GM18520 (cell line): ENCODE data around the gene KIF13A.
"Not testable (repeated sequence)": the region's sequence is repeated elsewhere in the genome, so short reads cannot be mapped to it uniquely, and the experiment has no call there.

Experiments
- ATAC-seq: cut with Tn5 transposase; IDR thresholded peaks from one replicate; pipeline ENCODE4 v1.9.1; 2021; ENCODE audit not compliant: unreplicated experiment

The KIF13A gene

DNA sequence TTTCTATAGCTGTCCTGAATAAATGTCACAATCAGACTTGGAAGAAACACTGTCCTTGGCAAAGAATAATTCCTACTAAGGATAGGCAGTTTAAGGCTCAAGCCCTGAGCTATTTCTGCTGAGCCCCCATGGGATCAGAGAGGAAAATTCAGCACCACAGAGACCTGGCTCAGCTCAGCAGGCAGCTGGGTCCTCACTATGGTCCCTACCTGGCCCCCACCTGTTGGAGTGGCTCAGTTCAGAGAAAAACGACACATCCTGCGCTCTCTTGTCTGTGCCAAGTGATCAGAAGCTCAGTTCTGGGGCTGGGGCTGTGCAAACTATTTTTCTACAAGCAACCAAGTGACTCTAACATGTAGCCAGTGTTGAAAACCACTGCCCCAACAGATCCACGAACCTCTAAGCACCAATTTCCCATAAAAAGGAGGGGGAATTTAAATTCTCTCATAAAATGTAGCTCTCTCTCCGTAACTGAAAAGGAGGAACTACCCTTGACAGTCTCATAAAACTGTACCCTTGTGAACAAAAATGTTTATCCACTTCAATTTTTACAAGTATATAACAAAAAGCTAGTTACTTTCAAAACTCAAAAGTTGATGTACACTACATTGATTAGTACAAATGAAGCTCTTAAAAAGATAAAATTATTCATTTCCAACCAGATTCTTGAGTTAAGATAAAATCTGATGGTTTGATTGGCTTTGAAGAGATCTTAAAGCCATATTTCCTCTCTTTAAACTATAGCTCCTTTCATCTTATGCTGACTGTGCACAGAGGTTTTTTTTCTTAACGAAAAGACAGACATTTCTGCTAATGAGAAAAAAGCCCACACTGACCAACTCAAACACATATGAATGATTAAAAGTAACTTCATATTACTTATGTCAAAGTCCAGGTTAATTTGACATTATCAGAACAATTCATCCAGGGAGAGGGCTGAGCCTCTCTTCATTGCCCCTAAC lies 52.0 kb downstream of the KIF13A start:
- ATAC-seq = no peak

DNA sequence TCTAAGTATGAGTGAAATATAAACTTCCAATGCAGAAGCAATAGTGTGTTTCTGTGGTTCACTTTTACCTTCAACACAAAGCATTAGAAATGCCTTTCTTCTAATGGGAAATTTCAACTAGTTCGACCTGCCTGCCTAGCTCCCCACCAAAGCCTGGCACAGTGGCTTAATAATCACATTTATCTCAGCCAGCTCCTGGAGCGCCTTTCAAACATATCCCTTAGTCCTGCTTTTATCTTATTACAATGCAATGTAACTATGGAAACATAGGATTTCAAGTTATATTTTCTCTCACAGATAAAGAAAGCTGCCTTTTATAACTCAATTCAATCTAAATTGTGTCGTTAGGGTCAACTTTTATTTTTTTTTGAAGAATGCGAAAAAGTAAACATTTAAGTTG lies 53.7 kb downstream of the KIF13A start:
- ATAC-seq = no peak

DNA sequence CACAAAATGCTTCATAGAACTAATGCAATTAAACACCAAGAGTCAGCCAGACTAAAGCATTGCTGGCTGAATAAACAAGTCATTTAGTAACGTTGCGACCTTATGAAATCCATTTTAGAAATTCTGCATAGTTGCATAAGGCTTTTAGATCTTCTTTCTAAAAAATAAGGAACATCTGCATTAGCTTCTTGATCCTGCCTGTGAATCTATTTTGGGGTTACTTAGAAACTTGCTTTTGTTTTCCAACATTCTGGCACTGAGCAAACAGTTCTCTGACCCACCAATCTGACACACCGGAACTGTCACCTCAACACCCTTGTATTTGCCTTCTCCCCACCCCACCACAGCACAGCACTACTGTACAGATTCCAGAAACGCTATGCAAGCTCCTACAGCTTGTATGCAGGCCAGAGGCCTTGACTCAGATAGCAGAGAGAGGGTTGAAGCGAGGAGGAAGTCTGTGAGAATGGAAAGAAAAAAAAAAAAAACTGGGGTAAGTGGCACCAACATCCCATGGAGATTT lies 55.0 kb downstream of the KIF13A start:
- ATAC-seq = no peak

DNA sequence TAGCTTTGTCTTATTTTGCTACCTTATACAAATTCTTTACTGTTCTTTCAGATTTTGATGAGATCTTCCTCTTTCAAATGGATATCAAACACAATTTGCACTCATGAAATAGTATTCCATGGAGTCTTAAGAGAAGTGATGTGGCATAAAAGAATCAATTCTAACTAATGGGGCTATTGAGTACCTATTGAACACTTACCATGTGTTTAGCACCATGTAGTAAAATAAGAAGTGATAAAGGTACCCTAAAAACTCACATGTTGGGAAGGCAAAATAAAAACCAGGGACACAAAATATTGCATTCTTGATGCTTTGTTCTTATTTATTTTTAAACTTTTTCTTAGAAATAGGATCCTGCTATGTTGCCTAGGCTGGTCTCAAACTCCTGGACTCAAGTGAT lies 56.2 kb downstream of the KIF13A start:
- no peak for ATAC-seq

DNA sequence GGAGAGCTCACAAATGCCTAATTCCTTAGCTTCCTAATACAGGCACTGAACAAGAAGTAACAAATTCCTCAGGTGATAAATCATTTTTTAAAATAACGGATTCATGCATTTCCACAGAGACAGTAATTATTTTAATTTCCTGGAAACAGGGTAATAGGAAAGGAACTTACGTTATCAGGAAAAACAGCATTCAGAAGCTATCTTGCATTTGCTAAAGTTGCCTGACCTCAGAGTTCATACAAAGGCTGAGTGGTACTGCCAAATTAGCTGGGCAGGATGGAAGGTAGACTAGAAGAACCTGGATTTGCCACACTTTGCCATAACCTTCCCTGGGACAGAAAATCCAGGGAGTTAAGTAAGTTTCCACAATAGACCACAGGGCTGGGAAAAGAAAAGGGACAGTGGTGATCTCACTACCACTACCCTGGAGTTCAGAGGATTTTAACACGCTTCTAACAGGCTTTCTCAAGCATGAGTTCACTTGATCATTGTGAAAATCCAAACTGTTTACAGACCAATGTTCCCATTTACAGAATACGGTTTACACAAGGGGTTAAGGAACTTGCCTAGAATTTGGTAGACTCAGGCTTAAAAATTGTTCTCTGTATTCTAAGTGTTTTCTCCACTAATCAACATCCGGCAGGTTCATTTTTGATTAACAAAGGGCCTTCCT lies 57.0 kb downstream of the KIF13A start:
- ATAC-seq = no peak

DNA sequence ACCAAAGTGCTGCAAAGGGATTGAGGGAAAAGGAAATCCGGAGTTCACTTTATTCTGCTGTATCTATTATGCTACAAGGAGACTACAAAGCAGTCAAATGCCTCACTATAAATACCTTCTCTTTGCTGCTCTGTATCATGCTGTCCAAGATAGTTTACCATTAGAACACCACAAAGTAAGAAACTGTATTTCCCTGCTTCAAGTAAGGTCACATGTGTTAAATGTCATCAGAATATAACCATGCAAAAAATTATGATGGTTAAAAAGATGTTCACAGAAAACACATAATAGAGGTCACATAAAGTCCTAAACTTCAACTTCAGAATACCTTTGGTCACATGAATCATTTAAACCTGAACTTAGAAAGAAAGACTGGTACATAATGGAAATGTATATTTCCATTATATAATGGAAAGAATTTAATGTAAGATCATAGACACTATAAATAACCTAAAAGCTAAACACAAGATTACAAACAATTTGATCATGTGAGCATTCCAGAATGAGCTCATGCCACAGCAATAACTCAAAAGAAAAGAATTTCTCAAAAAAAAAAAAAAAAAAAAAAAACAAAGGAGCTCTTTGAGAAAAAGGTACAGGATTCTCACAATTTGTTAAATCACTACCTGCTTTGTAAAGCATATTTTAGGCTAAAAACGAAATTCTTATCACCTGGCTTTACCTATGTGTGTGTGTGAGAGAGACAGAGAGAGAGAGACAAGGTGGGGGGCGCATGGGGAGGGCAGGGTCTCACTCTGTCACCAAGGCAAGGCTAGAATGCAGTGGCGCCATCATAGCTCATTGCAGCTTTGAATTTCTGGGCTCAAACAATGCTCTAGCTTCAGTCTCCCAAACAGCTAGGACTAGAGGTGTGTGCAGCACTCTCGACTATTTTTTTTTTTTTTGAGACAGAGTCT lies 58.7 kb downstream of the KIF13A start:
- no peak for ATAC-seq

DNA sequence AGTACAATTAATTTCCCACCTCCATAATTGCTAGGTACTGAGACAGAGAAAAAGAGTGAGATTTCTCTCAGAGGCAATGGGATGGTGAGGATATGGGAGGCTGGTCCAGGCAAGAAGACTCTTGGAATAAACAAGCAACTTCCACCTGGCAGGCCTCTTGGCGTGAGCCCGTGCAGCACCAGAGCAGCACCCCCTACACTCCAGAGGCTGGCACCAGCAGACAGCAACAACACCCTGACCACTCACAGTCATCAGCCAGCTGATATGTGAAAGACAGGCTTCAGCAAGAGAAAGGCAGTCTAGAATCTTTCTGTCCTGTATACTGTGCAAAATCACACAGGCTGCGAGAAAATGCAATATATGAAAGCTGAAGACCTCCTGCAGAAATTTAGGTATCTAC lies 59.7 kb downstream of the KIF13A start:
- ATAC-seq = no peak

DNA sequence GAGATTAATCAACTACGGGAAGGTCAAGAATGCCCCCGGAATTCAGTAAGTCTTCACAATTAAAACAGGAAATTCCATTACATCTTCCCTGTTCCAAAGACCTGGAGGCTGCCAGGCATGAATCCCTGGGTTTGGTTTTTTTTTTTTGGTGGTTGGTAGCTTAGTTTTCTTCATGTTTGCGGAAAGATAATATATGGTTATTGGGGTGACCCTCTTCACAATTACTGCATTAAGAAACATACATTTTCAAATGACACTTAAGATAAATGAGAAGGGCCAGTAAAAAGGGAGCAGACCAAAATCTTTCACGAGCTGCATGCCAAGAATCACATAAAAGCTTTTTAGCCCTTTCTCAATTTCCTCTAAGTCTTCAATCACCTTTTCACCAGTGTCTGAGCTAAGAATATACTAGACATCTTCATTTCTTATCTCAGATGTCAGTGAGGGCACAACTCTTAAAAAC lies 64.0 kb downstream of the KIF13A start:
- ATAC-seq = no peak

DNA sequence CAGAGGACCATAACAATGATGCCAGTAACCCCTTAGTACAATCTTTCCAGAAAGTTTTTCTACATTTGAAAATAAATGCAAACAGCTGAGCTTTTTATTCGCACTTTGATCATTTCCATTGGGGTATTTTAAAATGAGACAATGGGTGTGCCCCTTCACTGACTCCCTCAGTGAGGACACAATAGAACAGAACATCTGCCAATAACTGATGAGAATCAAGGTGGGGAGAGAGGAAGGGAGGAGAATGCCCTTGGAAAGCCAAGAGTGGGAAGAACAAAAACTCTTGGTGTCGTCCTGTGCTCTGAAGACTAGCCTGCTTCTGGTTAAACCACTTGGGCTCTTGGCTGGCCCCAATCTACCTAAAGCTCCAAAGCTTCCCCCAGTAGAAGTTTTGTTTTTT lies 66.0 kb downstream of the KIF13A start:
- ATAC-seq = no peak

DNA sequence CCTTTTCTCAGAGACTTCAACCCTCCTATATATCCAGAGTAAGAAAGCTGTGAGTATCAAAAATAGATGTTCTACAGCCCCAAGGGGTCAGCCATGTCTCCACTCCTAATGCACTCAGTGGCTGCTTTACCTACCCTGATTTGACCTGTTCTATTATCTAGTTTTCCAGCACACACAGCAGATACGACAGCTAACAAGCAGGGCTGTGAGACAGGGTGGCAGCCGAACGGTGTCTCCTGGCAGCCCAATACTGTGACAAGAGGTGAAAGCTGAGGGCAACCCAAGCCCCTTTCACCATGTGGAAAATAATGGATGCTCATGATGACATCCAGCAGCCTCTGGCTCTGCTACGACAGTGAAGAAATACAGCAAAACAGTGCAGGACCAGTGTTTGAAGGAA lies 67.9 kb downstream of the KIF13A start:
- ATAC-seq = no peak

DNA sequence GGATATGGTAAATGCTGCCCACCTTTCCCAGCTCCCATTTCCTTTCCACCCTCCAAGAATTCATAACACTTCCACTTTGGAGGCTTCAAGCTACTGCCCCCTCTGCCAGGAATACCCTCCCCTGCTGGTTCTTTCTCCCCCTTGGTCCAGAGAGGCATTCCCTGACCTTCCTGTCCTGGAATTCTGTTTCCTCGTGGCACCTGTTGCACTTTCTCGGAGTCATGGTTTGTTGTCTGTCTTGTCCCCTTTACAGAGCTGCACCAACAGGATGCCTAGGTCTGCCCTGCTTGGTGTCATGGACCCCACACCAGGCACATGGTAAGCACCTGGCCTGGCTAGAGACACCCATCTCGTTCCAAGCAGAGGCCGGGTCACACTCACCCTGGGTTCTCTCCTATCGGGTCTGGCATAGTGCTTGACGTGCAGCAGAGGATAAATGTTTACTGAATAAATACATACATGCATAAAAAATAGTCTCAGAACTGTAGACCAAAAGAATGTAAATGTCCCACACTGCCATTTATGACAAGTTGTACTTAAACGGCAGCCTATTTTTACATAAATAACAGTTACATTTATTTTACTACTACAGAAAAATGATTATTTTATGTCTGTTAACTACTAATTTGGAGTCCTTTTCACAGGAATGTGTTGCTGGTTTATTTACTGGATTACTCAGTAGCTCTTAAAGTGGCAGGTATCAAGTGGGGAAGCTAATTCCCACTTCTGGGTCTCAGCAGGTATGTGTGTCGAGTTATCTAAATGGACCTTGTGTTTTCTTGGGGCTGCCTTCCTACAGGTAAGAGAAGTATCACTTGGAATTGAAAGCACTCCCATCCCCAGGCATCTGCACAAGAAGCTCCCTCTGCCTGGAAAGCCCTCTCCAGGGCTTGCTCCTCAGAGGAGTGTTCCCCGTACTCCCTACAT lies 69.3 kb downstream of the KIF13A start:
- ATAC-seq = no peak

DNA sequence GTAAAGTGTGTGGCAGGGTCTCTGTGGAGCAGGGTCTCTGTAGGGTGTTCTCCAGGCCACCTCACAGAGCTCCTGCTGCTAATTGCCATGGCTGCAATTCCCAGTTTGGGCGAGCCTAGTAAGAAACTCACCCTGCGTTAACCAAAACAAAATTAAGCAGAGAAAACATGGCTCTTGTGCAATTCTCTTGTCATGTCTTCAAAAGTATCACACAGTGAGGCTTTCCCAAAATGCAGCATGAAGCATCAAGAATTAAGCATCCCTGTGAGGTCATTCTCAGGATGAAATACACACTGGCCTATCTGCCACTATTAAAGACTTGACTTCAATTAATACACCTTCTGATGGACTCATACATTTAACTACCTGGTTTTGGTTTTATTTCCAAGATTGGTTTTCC lies 72.8 kb downstream of the KIF13A start:
- ATAC-seq = no peak

DNA sequence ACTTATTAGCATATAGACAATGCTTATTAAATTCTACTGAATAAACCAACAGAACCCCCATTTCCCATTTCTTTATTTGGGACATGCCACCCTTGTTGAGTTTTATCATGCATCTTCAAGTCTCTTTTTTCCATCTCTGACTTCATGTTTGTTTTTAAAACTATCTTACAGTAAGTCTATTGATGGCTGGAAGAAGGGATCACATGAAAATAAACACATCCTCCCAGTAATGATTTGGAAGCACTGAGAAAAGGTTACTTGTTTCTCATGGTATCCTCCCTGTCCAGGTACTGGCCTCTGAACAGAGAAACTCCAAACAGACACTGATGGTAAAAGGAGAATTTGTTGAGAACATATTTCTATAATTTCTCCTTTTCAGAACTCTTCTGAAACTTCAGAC lies 74.9 kb downstream of the KIF13A start:
- ATAC-seq = no peak

DNA sequence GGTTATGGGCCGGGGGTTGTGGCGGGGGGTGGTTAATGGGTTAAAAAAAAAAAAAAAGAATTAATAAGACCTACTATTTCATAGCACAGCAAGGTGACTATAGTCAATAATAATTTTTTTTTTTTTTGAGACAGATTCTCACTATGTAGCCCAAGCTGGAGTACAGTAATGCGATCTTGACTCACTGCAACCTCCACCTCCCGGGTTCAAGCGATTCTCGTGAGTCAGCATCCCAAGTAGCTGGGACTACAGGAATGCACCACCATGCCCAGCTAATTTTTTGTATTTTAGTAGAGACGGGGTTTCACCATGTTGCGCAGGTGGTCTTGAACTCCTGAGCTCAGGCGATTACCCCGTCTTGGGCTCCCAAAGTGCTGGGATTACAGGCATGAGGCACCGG lies 75.8 kb downstream of the KIF13A start:
- not testable (repeated sequence) for ATAC-seq

DNA sequence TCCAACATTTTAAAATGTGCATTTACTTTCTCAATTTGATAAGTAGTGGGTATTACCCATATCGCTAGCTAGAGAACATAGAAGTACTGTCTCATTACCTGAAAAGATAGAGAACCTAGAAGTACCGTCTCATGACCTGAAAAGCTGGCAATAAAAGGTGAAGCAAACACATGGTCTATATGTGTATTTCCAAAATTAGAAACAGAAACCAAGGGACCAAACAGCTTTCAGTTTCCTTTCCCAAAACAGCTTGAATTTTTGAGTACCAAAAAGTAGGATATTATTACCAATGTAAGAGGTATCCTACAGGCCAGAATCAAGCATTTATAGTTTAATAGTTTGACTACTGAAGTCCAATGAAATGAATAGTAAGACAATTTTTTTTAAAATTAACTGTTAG lies 77.2 kb downstream of the KIF13A start:
- no peak for ATAC-seq

DNA sequence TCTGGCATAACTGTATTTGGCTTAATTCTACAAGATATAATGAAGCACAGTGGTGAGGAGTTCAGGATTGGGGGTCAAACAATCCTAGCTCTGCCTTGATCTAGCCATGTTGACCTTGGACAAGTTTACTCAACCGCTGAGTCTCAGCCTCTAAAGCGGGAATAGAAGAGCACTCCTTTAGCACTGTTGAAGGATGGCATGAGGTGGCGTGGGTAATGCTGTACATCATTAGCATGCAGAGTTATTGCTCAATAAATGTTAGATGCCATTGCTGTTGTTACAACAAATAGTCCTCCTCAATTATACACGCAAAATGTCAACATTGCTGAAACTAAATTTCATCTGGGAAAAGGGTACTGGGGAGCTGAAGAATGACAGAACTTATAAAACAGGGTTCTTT lies 78.6 kb downstream of the KIF13A start:
- ATAC-seq = no peak

DNA sequence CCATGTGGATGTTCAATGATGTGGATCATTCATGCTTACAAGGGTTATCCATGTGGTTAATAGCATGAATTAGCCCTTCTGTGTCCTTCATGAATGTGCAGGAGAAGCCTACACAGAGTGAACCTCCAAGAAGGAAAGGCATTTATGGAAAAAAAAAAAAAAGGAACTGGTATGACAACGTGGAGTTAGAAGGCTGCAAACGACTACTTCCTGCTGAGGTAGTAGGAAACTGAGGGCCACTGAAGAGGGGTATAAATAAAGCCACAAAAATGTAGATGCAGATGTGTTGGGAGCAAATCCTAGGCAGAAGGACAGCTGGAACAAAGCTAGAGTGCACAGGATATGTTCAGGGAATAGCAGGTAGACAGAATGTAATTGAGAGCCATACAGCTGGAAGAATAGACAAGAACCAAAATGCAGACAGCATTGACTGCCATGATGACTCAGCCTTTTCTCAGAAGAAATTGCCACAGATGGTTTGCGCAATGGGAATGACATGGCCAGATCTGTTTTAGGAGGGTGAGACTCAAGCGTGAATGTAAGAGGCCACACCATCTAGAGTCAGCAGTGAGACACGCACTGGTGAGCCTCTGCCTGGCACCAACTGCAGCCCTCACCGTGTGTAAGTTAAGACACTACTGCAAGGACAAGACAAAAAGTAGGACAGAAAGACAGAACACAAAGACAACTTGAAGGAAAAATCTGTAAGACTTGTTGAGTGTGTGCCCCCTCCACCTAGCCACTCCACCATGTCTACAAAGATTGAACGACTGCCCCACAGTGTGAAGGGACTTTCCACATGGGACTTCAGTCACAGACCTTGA lies 79.8 kb downstream of the KIF13A start:
- no peak for ATAC-seq

DNA sequence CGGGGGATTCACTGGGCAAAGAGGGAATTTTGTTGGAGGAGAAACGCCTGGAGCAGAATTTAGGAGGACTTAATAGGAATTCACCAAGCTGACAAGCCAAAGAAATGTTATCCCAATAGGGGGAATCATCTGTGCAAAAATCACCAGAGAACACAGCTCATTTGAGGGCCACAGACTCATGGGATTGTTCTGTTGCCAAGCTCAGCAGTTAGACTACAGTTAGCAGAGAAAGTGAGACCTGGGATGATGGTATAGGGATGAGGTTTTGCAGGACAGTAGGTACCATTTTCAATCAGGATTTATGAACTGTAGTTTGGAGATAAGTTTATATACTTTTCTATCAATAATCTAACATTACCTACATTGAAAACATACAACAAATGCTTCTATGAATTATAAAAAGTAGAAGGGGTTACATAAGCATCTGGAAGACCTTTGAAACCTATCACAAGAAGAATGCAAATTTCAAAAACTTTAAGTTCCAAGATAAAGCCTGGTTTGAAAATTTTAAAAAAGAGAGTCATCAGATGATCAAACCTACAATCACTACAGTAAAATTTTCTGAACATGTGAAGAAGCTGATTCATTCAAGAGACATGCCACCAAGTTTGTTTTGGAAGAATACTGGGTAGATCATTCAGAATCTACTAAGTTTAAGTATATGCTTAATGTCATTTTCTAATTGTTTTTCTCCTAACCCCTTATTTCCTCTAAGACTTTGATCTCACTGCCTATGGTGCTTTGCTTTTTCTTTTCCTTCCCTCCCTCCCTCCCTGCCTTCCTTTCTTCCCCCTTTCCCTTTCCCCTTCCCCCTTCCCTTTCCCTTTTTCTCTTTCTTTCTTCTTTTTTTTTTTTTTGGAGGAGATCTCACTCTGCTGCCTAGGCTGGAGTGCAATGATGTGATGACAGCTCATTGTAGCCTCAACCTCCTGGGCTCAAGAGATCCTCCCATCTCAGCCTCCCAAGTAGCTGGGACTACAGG lies 81.5 kb downstream of the KIF13A start:
- ATAC-seq = no peak
